Suprapubic skin (tissue), 4 donors: ENCODE data around the gene BTNL3. TPM values are rescaled to one million over a fixed set of nuclear protein-coding genes. Genes with fewer than 3 reads are reported as not detected.

Experiments
- DNase-seq, 2 donors: peaks; one replicate each; pipeline ENCODE4 v3.0.0-alpha.2; 2019; ENCODE audit warnings: low spot score in 2 of 2
- H3K27ac ChIP-seq: fragments of 200-600 bp; sonication (generic); one replicate; pipeline ENCODE4 v1.5.1; 2019
- H3K27me3 ChIP-seq: fragments of 200-600 bp; sonication (generic); one replicate; pipeline ENCODE4 v1.5.1; 2019
- H3K36me3 ChIP-seq: fragments of 200-600 bp; sonication (generic); one replicate; pipeline ENCODE4 v1.5.1; 2019
- H3K4me1 ChIP-seq: fragments of 200-600 bp; sonication (generic); one replicate; pipeline ENCODE4 v1.5.1; 2019
- H3K4me3 ChIP-seq: fragments of 200-600 bp; sonication (generic); one replicate; pipeline ENCODE4 v1.5.1; 2019; ENCODE audit warnings: mild to moderate bottlenecking
- H3K9me3 ChIP-seq: fragments of 200-600 bp; sonication (generic); one replicate; pipeline ENCODE4 v1.5.1; 2019
- CTCF ChIP-seq, 2 donors: fragments of 200-600 bp in 1 of 2; fragments of 450-650 bp in 1 of 2; sonication (generic) in 1 of 2; IDR thresholded peaks; one replicate each; pipeline ENCODE4 v1.5.1; 2016 to 2019; ENCODE audit warnings: antibody characterized with exemption in 2 of 2, mild to moderate bottlenecking in 1 of 2, moderate library complexity in 1 of 2
- EP300 ChIP-seq: sonication (generic); formaldehyde crosslinking; IDR thresholded peaks from one replicate; pipeline ENCODE4 v1.6.1; 2017; ENCODE audit warnings: antibody characterized with exemption
- POLR2A ChIP-seq, 2 donors: fragments of 450-650 bp; IDR thresholded peaks; one replicate each; pipeline ENCODE4 v1.6.1; 2017; ENCODE audit warnings: antibody characterized with exemption in 2 of 2, mild to moderate bottlenecking in 2 of 2, moderate library complexity in 2 of 2
- POLR2AphosphoS5 ChIP-seq, 3 donors: sonication (generic); formaldehyde crosslinking; IDR thresholded peaks; one replicate each; pipeline ENCODE4 v1.6.1; 2017; ENCODE audit warnings: antibody characterized with exemption in 3 of 3
- WGBS: methylation state at CpG from one replicate; pipeline ENCODE4 v1.1.5; 2018; 5-methylcytosine and 5-hydroxymethylcytosine counted together
- total RNA-seq, 4 donors: library from RNA; depleted of rRNA; stranded (reverse); fragments of >200 nt; gene quantifications; one replicate each; pipeline ENCODE4 v1.1.0, GENCODE V29; 2016

Gene BTNL3
- total RNA-seq, 4 donors from 2014 or later = not detected

- Histone ChIP-seq H3K27ac (no peak overlapping the region), H3K9me3 (no peaks in the 10 kb centered on the region), H3K27me3 (peaks cover 42% of the 10 kb centered on the region), H3K4me1 (no peaks in the 10 kb centered on the region), H3K4me3 (no peak overlapping the region), H3K36me3 (no peaks in the 10 kb centered on the region)
- TF ChIP-seq POLR2AphosphoS5 (IDR thresholded peaks at IDR 0.05) (no peak), CTCF (IDR thresholded peaks at IDR 0.05) (no peak), EP300 (no peak), POLR2A (IDR thresholded peaks at IDR 0.05) (no peak)
- 72% methylated on average over 16 of the region's 20 CpGs for WGBS
- DNase-seq = peak in 1 of 2 donors; percentile 38
These were observed 47.6 kb downstream of the BTNL3 start for GRCh38 chr5:181035991-181036815.

GRCh38 chr5:181036816-181037364 is 48.2 kb downstream of the BTNL3 start:
- WGBS = 88% methylated on average over 7 of the region's 13 CpGs
- Histone ChIP-seq H3K4me3 (no peak overlapping the region), H3K36me3 (no peaks in the 10 kb centered on the region), H3K27ac (no peak overlapping the region), H3K27me3 (peaks cover 43% of the 10 kb centered on the region), H3K4me1 (no peaks in the 10 kb centered on the region), H3K9me3 (no peaks in the 10 kb centered on the region)
- DNase-seq = no peak
- TF ChIP-seq POLR2A (IDR thresholded peaks at IDR 0.05) (no peak), POLR2AphosphoS5 (IDR thresholded peaks at IDR 0.05) (no peak), EP300 (no peak), CTCF (IDR thresholded peaks at IDR 0.05) (no peak)

DNA sequence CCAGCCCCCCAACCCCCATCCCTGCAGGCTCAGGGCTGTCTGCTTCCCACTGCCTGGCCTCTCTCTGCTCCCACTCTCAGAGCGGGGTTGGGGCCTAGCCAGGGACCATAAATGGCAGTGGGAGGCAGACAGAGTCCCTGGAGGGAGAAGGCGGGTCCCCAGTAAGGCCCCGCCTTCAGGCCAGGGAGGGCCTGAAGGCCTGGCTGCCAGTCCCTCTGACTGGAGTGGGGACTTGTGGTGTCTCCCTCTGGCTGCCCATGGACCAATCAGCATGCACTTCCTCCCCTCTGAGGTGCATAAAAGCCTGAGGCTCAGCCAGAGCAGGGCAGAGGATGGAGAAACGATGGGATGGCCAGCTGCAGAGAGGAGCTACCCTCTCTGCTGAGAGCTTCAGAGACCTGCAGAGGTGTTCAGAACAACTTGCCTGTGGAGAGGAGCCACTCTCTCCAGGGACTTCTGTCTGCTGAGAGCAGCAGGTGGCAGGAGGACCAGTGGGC is 48.8 kb downstream of the BTNL3 start:
- TF ChIP-seq POLR2AphosphoS5 (IDR thresholded peaks at IDR 0.05) (no peak), EP300 (no peak), CTCF (IDR thresholded peaks at IDR 0.05) (no peak), POLR2A (IDR thresholded peaks at IDR 0.05) (no peak)
- H3K27ac ChIP-seq = no peak overlapping the region
- 57% methylated on average over 1 of the region's 4 CpGs for WGBS
- H3K9me3 ChIP-seq = no peaks in the 10 kb centered on the region
- no peak for DNase-seq
- H3K36me3 ChIP-seq = no peaks in the 10 kb centered on the region
- H3K27me3 ChIP-seq = peaks cover 48% of the 10 kb centered on the region
- no peaks in the 10 kb centered on the region for H3K4me1 ChIP-seq
- H3K4me3 ChIP-seq = no peak overlapping the region

GRCh38 chr5:181039471-181039870 is 50.8 kb downstream of the BTNL3 start:
- no peaks in the 10 kb centered on the region for H3K4me1 ChIP-seq
- H3K9me3 ChIP-seq = no peaks in the 10 kb centered on the region
- H3K4me3 ChIP-seq = no peak overlapping the region
- no peak for DNase-seq
- TF ChIP-seq EP300 = no peak
- TF ChIP-seq POLR2AphosphoS5 (IDR thresholded peaks at IDR 0.05) = no peak
- H3K27ac ChIP-seq = no peak overlapping the region
- whole genome bisulfite sequencing = 67% methylated on average over 8 of the region's 8 CpGs
- no peaks in the 10 kb centered on the region for H3K36me3 ChIP-seq
- peaks cover 56% of the 10 kb centered on the region for H3K27me3 ChIP-seq

- Histone ChIP-seq H3K27ac (no peak within 1 kb of the TSS), H3K27me3 (peaks cover 58% of the 10 kb centered on the region), H3K4me1 (no peaks in the 10 kb centered on the region), H3K9me3 (no peaks in the 10 kb centered on the region), H3K36me3 (no peaks in the 10 kb centered on the region), H3K4me3 (peak within 1 kb of the TSS; percentile 20)
- no peak for TF ChIP-seq CTCF (IDR thresholded peaks at IDR 0.05)
- TF ChIP-seq POLR2A (IDR thresholded peaks at IDR 0.05) = no peak
- TF ChIP-seq EP300 = no peak
- TF ChIP-seq POLR2AphosphoS5 (IDR thresholded peaks at IDR 0.05) = no peak
- 62% methylated on average over 17 of the region's 17 CpGs for WGBS
- peak in 1 of 2 donors; percentile 46 for DNase-seq
These were observed 51.4 kb downstream of the BTNL3 start, which contains the start of gene BTNL9 for GRCh38 chr5:181039931-181040630. TSS of gene BTNL9 (plus strand) at chr5:181040266. CDS start at chr5:181045490, 5,224 bp downstream.
